ENCODE results near the gene RBM5. TPM values are rescaled to one million over a fixed set of nuclear protein-coding genes. Genes with fewer than 3 reads are reported as not detected.

RBM5 gene
- total RNA-seq, 1 donor from 2014 or later, result 142 TPM

- peak; percentile 70 for DNase-seq (ENCODE audit: low spot score)
Measured at GRCh38 chr3:50138266-50139200, 49.8 kb downstream of the RBM5 start.

GRCh38 chr3:50139308-50139707 lies 50.6 kb downstream of the RBM5 start:
- DNase-seq (ENCODE audit: low spot score), result no peak

- DNase-seq (ENCODE audit: low spot score), result no peak
Measured at GRCh38 chr3:50139718-50140423, 51.2 kb downstream of the RBM5 start.

- no peak for DNase-seq (ENCODE audit: low spot score)
Measured at GRCh38 chr3:50140990-50141389, 52.3 kb downstream of the RBM5 start.

- peak; percentile 83 for DNase-seq (ENCODE audit: low spot score)
Measured at GRCh38 chr3:50146316-50146901, 57.7 kb downstream of the RBM5 start.

GRCh38 chr3:50147016-50147415 lies 58.3 kb downstream of the RBM5 start:
- DNase-seq (ENCODE audit: low spot score), result no peak

GRCh38 chr3:50147447-50147846 lies 58.7 kb downstream of the RBM5 start:
- DNase-seq (ENCODE audit: low spot score), result peak; percentile 33

- DNase-seq (ENCODE audit: low spot score), result peak; percentile 56
Measured at GRCh38 chr3:50147861-50148260, 59.1 kb downstream of the RBM5 start.

- no peak for DNase-seq (ENCODE audit: low spot score)
Measured at GRCh38 chr3:50150404-50150750, 61.7 kb downstream of the RBM5 start.

GRCh38 chr3:50150863-50151686 lies 62.4 kb downstream of the RBM5 start:
- DNase-seq (ENCODE audit: low spot score), result peak; percentile 76

GRCh38 chr3:50151728-50152127 lies 63.0 kb downstream of the RBM5 start:
- DNase-seq (ENCODE audit: low spot score), result no peak

- DNase-seq (ENCODE audit: low spot score), result no peak
Measured at GRCh38 chr3:50153782-50154475, 65.2 kb downstream of the RBM5 start.

GRCh38 chr3:50154476-50154839 lies 65.7 kb downstream of the RBM5 start:
- no peak for DNase-seq (ENCODE audit: low spot score)

- peak; percentile 66 for DNase-seq (ENCODE audit: low spot score)
Measured at GRCh38 chr3:50154840-50155490, 66.2 kb downstream of the RBM5 start, which contains the start of gene SEMA3F. TSS of gene SEMA3F (plus strand) at chr3:50155324. CDS start at chr3:50159623, 4,299 bp downstream.

GRCh38 chr3:50155491-50155878 lies 66.8 kb downstream of the RBM5 start:
- DNase-seq (ENCODE audit: low spot score), result no peak

GRCh38 chr3:50155891-50156290 lies 67.2 kb downstream of the RBM5 start:
- no peak for DNase-seq (ENCODE audit: low spot score)

GRCh38 chr3:50156549-50157493 lies 68.1 kb downstream of the RBM5 start:
- DNase-seq (ENCODE audit: low spot score), result peak; percentile 67

- DNase-seq (ENCODE audit: low spot score), result peak; percentile 81
Measured at GRCh38 chr3:50157827-50158529, 69.3 kb downstream of the RBM5 start.

Measured in umbilical cord (tissue), 2 donors.